ENCODE results near the gene SPTBN4.

- TF ChIP-seq, protein P1, sequence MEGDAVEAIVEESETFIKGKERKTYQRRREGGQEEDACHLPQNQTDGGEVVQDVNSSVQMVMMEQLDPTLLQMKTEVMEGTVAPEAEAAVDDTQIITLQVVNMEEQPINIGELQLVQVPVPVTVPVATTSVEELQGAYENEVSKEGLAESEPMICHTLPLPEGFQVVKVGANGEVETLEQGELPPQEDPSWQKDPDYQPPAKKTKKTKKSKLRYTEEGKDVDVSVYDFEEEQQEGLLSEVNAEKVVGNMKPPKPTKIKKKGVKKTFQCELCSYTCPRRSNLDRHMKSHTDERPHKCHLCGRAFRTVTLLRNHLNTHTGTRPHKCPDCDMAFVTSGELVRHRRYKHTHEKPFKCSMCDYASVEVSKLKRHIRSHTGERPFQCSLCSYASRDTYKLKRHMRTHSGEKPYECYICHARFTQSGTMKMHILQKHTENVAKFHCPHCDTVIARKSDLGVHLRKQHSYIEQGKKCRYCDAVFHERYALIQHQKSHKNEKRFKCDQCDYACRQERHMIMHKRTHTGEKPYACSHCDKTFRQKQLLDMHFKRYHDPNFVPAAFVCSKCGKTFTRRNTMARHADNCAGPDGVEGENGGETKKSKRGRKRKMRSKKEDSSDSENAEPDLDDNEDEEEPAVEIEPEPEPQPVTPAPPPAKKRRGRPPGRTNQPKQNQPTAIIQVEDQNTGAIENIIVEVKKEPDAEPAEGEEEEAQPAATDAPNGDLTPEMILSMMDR (IDR thresholded peaks at IDR 0.05): no peak
- TF ChIP-seq ZFX (IDR thresholded peaks at IDR 0.05; ENCODE audit: borderline replicate concordance): no peak
These were observed 57.3 kb downstream of the SPTBN4 start for GRCh38 chr19:40524133-40524549.
